ENCODE measurements around the gene KRT71.

DNA sequence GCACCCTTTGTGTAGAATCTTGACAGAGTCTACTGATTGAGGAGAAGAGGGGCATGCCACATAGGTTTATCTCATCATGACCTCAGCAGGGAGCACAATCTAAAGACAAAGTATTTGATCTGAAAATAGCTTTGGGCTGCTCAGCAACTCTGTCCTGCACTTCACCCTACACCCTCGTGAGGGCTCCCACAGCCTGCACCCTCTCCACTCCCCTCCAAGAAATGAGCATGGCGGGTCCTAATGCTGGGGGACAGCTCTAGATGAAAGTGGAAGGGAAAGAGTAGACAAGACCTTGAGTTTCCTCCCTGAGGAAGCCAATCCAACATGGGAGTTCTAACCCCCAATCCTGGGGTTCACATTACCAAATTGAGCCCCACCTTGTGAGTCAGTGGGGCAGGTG lies 22.0 kb downstream of the KRT71 start:
- TF ChIP-seq, protein P1, sequence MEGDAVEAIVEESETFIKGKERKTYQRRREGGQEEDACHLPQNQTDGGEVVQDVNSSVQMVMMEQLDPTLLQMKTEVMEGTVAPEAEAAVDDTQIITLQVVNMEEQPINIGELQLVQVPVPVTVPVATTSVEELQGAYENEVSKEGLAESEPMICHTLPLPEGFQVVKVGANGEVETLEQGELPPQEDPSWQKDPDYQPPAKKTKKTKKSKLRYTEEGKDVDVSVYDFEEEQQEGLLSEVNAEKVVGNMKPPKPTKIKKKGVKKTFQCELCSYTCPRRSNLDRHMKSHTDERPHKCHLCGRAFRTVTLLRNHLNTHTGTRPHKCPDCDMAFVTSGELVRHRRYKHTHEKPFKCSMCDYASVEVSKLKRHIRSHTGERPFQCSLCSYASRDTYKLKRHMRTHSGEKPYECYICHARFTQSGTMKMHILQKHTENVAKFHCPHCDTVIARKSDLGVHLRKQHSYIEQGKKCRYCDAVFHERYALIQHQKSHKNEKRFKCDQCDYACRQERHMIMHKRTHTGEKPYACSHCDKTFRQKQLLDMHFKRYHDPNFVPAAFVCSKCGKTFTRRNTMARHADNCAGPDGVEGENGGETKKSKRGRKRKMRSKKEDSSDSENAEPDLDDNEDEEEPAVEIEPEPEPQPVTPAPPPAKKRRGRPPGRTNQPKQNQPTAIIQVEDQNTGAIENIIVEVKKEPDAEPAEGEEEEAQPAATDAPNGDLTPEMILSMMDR (IDR thresholded peaks at IDR 0.05): no peak
- TF ChIP-seq SIN3A (IDR thresholded peaks at IDR 0.05; ENCODE audit: borderline replicate concordance, insufficient read depth, low read depth, low read length): no peak

All from Panc1 (cell line).